ENCODE results near the gene PRSS58.

- TF ChIP-seq, protein P1, sequence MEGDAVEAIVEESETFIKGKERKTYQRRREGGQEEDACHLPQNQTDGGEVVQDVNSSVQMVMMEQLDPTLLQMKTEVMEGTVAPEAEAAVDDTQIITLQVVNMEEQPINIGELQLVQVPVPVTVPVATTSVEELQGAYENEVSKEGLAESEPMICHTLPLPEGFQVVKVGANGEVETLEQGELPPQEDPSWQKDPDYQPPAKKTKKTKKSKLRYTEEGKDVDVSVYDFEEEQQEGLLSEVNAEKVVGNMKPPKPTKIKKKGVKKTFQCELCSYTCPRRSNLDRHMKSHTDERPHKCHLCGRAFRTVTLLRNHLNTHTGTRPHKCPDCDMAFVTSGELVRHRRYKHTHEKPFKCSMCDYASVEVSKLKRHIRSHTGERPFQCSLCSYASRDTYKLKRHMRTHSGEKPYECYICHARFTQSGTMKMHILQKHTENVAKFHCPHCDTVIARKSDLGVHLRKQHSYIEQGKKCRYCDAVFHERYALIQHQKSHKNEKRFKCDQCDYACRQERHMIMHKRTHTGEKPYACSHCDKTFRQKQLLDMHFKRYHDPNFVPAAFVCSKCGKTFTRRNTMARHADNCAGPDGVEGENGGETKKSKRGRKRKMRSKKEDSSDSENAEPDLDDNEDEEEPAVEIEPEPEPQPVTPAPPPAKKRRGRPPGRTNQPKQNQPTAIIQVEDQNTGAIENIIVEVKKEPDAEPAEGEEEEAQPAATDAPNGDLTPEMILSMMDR (conservative IDR thresholded peaks at IDR 0.05): peak; percentile 64
- no peak for TF ChIP-seq ZFX (IDR thresholded peaks at IDR 0.05)
Measured at GRCh38 chr7:142298009-142298408, 40.2 kb upstream of the PRSS58 start.
